Measurements from ENCODE around the gene HYAL1. TPM values are rescaled to one million over a fixed set of nuclear protein-coding genes. Genes with fewer than 3 reads are reported as not detected.

Gene HYAL1
- total RNA-seq, 1 donor from 2014 or later: 78.8 TPM

GRCh38 chr3:50256978-50257890 is 46.1 kb downstream of the HYAL1 start:
- Histone ChIP-seq H3K9me3 (no peaks in the 10 kb centered on the region), H3K4me1 (peaks cover 39% of the 10 kb centered on the region), H3K27me3 (no peaks in the 10 kb centered on the region), H3K36me3 (peaks cover 69% of the 10 kb centered on the region), H3K27ac (peak overlapping the region; percentile 66), H3K4me3 (no peak overlapping the region)
- no peak for ATAC-seq
- intact Hi-C loops (cut with DNase I): no loop called here
- no peak for DNase-seq
- TF ChIP-seq, protein P1, sequence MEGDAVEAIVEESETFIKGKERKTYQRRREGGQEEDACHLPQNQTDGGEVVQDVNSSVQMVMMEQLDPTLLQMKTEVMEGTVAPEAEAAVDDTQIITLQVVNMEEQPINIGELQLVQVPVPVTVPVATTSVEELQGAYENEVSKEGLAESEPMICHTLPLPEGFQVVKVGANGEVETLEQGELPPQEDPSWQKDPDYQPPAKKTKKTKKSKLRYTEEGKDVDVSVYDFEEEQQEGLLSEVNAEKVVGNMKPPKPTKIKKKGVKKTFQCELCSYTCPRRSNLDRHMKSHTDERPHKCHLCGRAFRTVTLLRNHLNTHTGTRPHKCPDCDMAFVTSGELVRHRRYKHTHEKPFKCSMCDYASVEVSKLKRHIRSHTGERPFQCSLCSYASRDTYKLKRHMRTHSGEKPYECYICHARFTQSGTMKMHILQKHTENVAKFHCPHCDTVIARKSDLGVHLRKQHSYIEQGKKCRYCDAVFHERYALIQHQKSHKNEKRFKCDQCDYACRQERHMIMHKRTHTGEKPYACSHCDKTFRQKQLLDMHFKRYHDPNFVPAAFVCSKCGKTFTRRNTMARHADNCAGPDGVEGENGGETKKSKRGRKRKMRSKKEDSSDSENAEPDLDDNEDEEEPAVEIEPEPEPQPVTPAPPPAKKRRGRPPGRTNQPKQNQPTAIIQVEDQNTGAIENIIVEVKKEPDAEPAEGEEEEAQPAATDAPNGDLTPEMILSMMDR (IDR thresholded peaks at IDR 0.05): peak; percentile 54

GRCh38 chr3:50255251-50255615 is 48.1 kb downstream of the HYAL1 start:
- no peaks in the 10 kb centered on the region for H3K27me3 ChIP-seq
- ATAC-seq: no peak
- H3K27ac ChIP-seq: peak overlapping the region; percentile 82
- TF ChIP-seq, protein P1 (IDR thresholded peaks at IDR 0.05): no peak
- H3K4me1 ChIP-seq: peaks cover 44% of the 10 kb centered on the region
- peaks cover 78% of the 10 kb centered on the region for H3K36me3 ChIP-seq
- no peak for DNase-seq
- intact Hi-C loops (cut with DNase I): no loop called here
- H3K4me3 ChIP-seq: no peak overlapping the region
- H3K9me3 ChIP-seq: no peaks in the 10 kb centered on the region

DNA sequence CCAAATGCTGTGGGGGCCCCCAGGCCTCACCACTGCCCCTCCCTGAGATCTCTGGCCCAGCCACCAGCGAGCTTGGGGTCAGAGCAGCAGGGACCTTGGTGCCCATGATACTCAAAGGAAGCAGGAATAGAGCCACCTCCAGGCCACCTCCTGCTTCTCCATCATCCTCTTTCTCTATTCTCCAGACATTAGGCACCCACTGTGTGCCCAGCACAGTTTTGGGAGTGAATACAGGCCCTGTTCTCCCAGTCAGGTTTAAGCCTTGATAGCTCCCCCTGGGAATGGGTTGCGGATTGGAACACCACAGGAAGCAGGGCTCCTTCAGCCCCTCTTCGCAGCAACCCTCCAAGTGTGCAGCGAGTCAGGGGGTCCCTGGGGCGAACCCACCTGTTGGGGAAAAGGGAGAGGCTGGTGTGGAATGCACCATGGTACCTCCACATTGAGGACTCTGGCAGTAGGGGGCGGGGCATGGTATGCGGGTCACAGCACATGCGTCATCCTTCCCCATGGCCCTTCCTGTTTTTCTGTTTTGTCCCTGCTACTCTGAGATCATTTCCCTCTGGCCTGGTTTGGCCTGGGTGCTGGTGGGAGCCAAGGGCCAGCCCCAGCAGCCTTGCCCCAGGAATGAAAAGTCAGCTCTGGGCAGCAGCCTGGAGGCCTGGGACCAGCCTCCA is 48.7 kb downstream of the HYAL1 start:
- H3K27me3 ChIP-seq: no peaks in the 10 kb centered on the region
- no peaks in the 10 kb centered on the region for H3K9me3 ChIP-seq
- DNase-seq: peak; percentile 81
- peak overlapping the region; percentile 82 for H3K27ac ChIP-seq
- TF ChIP-seq, protein P1 (IDR thresholded peaks at IDR 0.05): no peak
- no peak overlapping the region for H3K4me3 ChIP-seq
- peaks cover 47% of the 10 kb centered on the region for H3K4me1 ChIP-seq
- intact Hi-C loops (cut with DNase I): no loop called here
- ATAC-seq: peak; percentile 75
- H3K36me3 ChIP-seq: peaks cover 78% of the 10 kb centered on the region

GRCh38 chr3:50251220-50251619 is 52.2 kb downstream of the HYAL1 start:
- Histone ChIP-seq H3K36me3 (peaks cover 54% of the 10 kb centered on the region), H3K9me3 (no peaks in the 10 kb centered on the region), H3K4me3 (no peak overlapping the region), H3K27me3 (no peaks in the 10 kb centered on the region), H3K4me1 (peaks cover 74% of the 10 kb centered on the region), H3K27ac (peak overlapping the region; percentile 85)
- intact Hi-C loops (cut with DNase I): no loop called here
- TF ChIP-seq, protein P1 (IDR thresholded peaks at IDR 0.05): no peak
- DNase-seq: no peak
- no peak for ATAC-seq

DNA sequence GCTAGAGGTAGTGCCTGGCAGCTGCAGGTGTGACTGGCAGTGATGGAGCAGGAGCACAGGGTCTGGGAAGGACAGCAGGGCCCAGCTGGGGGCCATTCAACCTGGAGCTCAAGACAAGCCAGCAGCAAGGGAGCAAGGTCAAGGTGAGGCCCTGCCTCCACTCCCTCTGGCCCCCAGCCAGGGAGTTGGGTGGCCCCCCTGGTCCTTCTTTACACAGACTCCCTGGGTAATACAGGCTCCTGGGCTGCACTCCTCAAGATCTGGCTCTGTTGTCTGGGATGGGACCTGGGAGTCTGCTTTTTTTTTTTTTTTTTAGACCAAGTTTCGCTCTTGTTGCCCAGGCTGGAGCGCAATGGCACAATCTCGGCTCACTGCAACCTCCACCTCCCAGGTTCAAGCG is 52.9 kb downstream of the HYAL1 start:
- Histone ChIP-seq H3K27ac (peak overlapping the region; percentile 85), H3K4me1 (peaks cover 81% of the 10 kb centered on the region), H3K4me3 (no peak overlapping the region), H3K27me3 (no peaks in the 10 kb centered on the region), H3K36me3 (peaks cover 46% of the 10 kb centered on the region), H3K9me3 (no peaks in the 10 kb centered on the region)
- TF ChIP-seq, protein P1 (IDR thresholded peaks at IDR 0.05): no peak
- DNase-seq (no peak), ATAC-seq (no peak)
- intact Hi-C loops (cut with DNase I): no loop called here

Other genes with a start within 250 kb of the HYAL1 start
- gene RBM5, start 214.7 kb downstream of the HYAL1 start, total RNA-seq: 161 TPM
- 65.6 TPM for gene SEMA3F, start 148.2 kb downstream of the HYAL1 start, total RNA-seq
- not detected for gene GNAT1, start 112.0 kb downstream of the HYAL1 start, total RNA-seq
- gene SLC38A3, start 98.3 kb downstream of the HYAL1 start, total RNA-seq: not detected
- gene GNAI2, start 67.4 kb downstream of the HYAL1 start, total RNA-seq: 321 TPM
- gene SEMA3B, start 34.4 kb downstream of the HYAL1 start, total RNA-seq: 120 TPM
- gene LSMEM2, start 24.5 kb downstream of the HYAL1 start, total RNA-seq: not detected
- gene IFRD2, start 11.1 kb downstream of the HYAL1 start, total RNA-seq: 77.0 TPM
- gene HYAL3, start 4.2 kb downstream of the HYAL1 start, total RNA-seq: 2.8 TPM
- 12.5 TPM for gene NAA80, start 4.2 kb downstream of the HYAL1 start, total RNA-seq
- gene HYAL2, start 19.2 kb upstream of the HYAL1 start, total RNA-seq: 303 TPM
- 29.2 TPM for gene TUSC2, start 24.6 kb upstream of the HYAL1 start, total RNA-seq
- gene RASSF1, start 37.3 kb upstream of the HYAL1 start, total RNA-seq: 39.1 TPM
- gene ZMYND10, start 42.2 kb upstream of the HYAL1 start, total RNA-seq: 2.8 TPM
- gene NPRL2, start 47.2 kb upstream of the HYAL1 start, total RNA-seq: 21.6 TPM
- gene CYB561D2, start 47.3 kb upstream of the HYAL1 start, total RNA-seq: 23.9 TPM
- gene TMEM115, start 55.9 kb upstream of the HYAL1 start, total RNA-seq: 40.1 TPM
- gene CACNA2D2, start 200.1 kb upstream of the HYAL1 start, total RNA-seq: 119 TPM

All from upper lobe of right lung (tissue), 1 donor.